ENCODE measurements around the gene KLHL40. TPM values are rescaled to one million over a fixed set of nuclear protein-coding genes. Genes with fewer than 3 reads are reported as not detected.

The KLHL40 gene
- not detected for total RNA-seq
- long read RNA-seq, result 0 reads

- DNase-seq (ENCODE audit: low spot score), result peak; percentile 84
Measured at GRCh38 chr3:42685363-42685881, at the start of gene KLHL40. Gene KLHL40 (plus strand): TSS chr3:42685537. CDS start chr3:42685619, 82 bp downstream.

- DNase-seq (ENCODE audit: low spot score), result no peak
Measured at GRCh38 chr3:42637001-42637400, 48.3 kb upstream of the KLHL40 start.

GRCh38 chr3:42638339-42638842 is 46.9 kb upstream of the KLHL40 start:
- DNase-seq (ENCODE audit: low spot score), result no peak

- no peak for DNase-seq (ENCODE audit: low spot score)
Measured at GRCh38 chr3:42639192-42639591, 46.1 kb upstream of the KLHL40 start.

- DNase-seq (ENCODE audit: low spot score), result no peak
Measured at GRCh38 chr3:42640129-42640528, 45.2 kb upstream of the KLHL40 start.

- DNase-seq (ENCODE audit: low spot score), result no peak
Measured at GRCh38 chr3:42640771-42641370, 44.5 kb upstream of the KLHL40 start.

- DNase-seq (ENCODE audit: low spot score), result no peak
Measured at GRCh38 chr3:42647821-42648459, 37.4 kb upstream of the KLHL40 start.

- no peak for DNase-seq (ENCODE audit: low spot score)
Measured at GRCh38 chr3:42649006-42649405, 36.3 kb upstream of the KLHL40 start.

GRCh38 chr3:42649783-42650182 is 35.6 kb upstream of the KLHL40 start:
- DNase-seq (ENCODE audit: low spot score), result no peak

- no peak for DNase-seq (ENCODE audit: low spot score)
Measured at GRCh38 chr3:42651248-42652091, 33.9 kb upstream of the KLHL40 start.

- no peak for DNase-seq (ENCODE audit: low spot score)
Measured at GRCh38 chr3:42652251-42652610, 33.1 kb upstream of the KLHL40 start.

- DNase-seq (ENCODE audit: low spot score), result no peak
Measured at GRCh38 chr3:42652611-42653302, 32.6 kb upstream of the KLHL40 start.

- DNase-seq (ENCODE audit: low spot score), result no peak
Measured at GRCh38 chr3:42653303-42653559, 32.1 kb upstream of the KLHL40 start.

- DNase-seq (ENCODE audit: low spot score), result no peak
Measured at GRCh38 chr3:42653560-42654330, 31.6 kb upstream of the KLHL40 start, which contains the start of gene ZBTB47. Gene ZBTB47 (plus strand): TSS chr3:42653697. CDS start chr3:42658356, 4,659 bp downstream.

- DNase-seq (ENCODE audit: low spot score), result no peak
Measured at GRCh38 chr3:42654331-42655201, 30.8 kb upstream of the KLHL40 start.

- no peak for DNase-seq (ENCODE audit: low spot score)
Measured at GRCh38 chr3:42655331-42655888, 29.9 kb upstream of the KLHL40 start.

GRCh38 chr3:42655980-42656679 is 29.2 kb upstream of the KLHL40 start:
- DNase-seq (ENCODE audit: low spot score), result no peak

Measured in mesenteric fat pad (tissue), 1 donor.